ENCODE data around the gene MCTP2. TPM values are rescaled to one million over a fixed set of nuclear protein-coding genes. Genes with fewer than 3 reads are reported as not detected.

Gene MCTP2
- total RNA-seq (ENCODE audit: low replicate concordance): 3.1 and 4.7 TPM in 2 replicates

GRCh38 chr15:94230883-94231722 is at the start of gene MCTP2:
Gene MCTP2 (plus strand): TSS chr15:94231561. CDS start chr15:94298266, 66,705 bp downstream.

All from smooth muscle cell of the coronary artery (primary cell).